ENCODE measurements around the gene DLGAP1. TPM values are rescaled to one million over a fixed set of nuclear protein-coding genes. Genes with fewer than 3 reads are reported as not detected.
A peak's percentile ranks its signal among the peaks of the same experiment; 100 is the strongest.

DLGAP1 gene
- total and polyA plus RNA-seq, 3 donors from 2014 or later, result 18.6 to 93.8 (median 69.1) TPM

GRCh38 chr18:4125224-4125623, 329.9 kb downstream of the DLGAP1 start:
- Histone ChIP-seq H3K4me1 (no peaks in the 10 kb centered on the region), H3K27me3 (no peaks in the 10 kb centered on the region), H3K9me3 (no peaks in the 10 kb centered on the region), H3K27ac (no peak overlapping the region), H3K4me3 (no peak overlapping the region), H3K36me3 (ENCODE audit: low read depth, missing control alignments) (no peaks in the 10 kb centered on the region)
- intact Hi-C loops (cut with DNase I; ENCODE audit: low total_unique reads), result no loop called here
- no peak for DNase-seq
- no peak for TF ChIP-seq POLR2A (IDR thresholded peaks at IDR 0.05)
- no peak for TF ChIP-seq CTCF (IDR thresholded peaks at IDR 0.05)

- no peaks in the 10 kb centered on the region for H3K36me3 ChIP-seq (ENCODE audit: low read depth, missing control alignments)
- H3K4me3 ChIP-seq, result no peak overlapping the region
- no peak overlapping the region for H3K27ac ChIP-seq
- no peaks in the 10 kb centered on the region for H3K9me3 ChIP-seq
- intact Hi-C loops (cut with DNase I; ENCODE audit: low total_unique reads), result no loop called here
- no peaks in the 10 kb centered on the region for H3K27me3 ChIP-seq
- 53 to 69% methylated on average over 1 of the region's 1 CpG for WGBS, 2 donors
- no peaks in the 10 kb centered on the region for H3K4me1 ChIP-seq
- no peak for DNase-seq
- TF ChIP-seq CTCF (IDR thresholded peaks at IDR 0.05) (peak in 1 of 3 experiments; percentile 9), POLR2A (IDR thresholded peaks at IDR 0.05) (no peak)
These were observed 335.3 kb downstream of the DLGAP1 start for GRCh38 chr18:4119813-4120212.

- DNase-seq, result no peak
- H3K36me3 ChIP-seq (ENCODE audit: low read depth, missing control alignments), result no peaks in the 10 kb centered on the region
- H3K4me3 ChIP-seq, result no peak overlapping the region
- 62 to 73% methylated on average over 7 of the region's 7 CpGs for WGBS, 2 donors
- no peaks in the 10 kb centered on the region for H3K27me3 ChIP-seq
- TF ChIP-seq POLR2A (IDR thresholded peaks at IDR 0.05) (no peak), CTCF (IDR thresholded peaks at IDR 0.05) (no peak)
- intact Hi-C loops (cut with DNase I; ENCODE audit: low total_unique reads), result no loop called here
- no peaks in the 10 kb centered on the region for H3K9me3 ChIP-seq
- no peak overlapping the region for H3K27ac ChIP-seq
- H3K4me1 ChIP-seq, result no peaks in the 10 kb centered on the region
These were observed 335.9 kb downstream of the DLGAP1 start for GRCh38 chr18:4119127-4119648.

- no peak for TF ChIP-seq POLR2A (IDR thresholded peaks at IDR 0.05)
- TF ChIP-seq CTCF (IDR thresholded peaks at IDR 0.05), result no peak
These were observed 347.1 kb downstream of the DLGAP1 start for GRCh38 chr18:4108016-4108415.

GRCh38 chr18:4107049-4107467, 348.0 kb downstream of the DLGAP1 start:
- Histone ChIP-seq H3K4me3 (no peak overlapping the region), H3K27ac (no peak overlapping the region), H3K4me1 (no peaks in the 10 kb centered on the region), H3K27me3 (no peaks in the 10 kb centered on the region), H3K36me3 (ENCODE audit: low read depth, missing control alignments) (no peaks in the 10 kb centered on the region), H3K9me3 (no peaks in the 10 kb centered on the region)
- no peak for TF ChIP-seq POLR2A (IDR thresholded peaks at IDR 0.05)
- TF ChIP-seq CTCF (IDR thresholded peaks at IDR 0.05), result no peak
- 63 to 70% methylated on average over 12 of the region's 12 CpGs for WGBS, 2 donors
- DNase-seq, result no peak
- intact Hi-C loops (cut with DNase I; ENCODE audit: low total_unique reads), result no loop called here

More at GRCh38 chr18:4108016-4108415, 347.1 kb downstream of the DLGAP1 start:
- H3K36me3 ChIP-seq (ENCODE audit: low read depth, missing control alignments), result no peaks in the 10 kb centered on the region
- 0 to 67% methylated on average over 1 of the region's 1 CpG for WGBS, 2 donors
- no peaks in the 10 kb centered on the region for H3K4me1 ChIP-seq
- H3K4me3 ChIP-seq, result no peak overlapping the region
- no peaks in the 10 kb centered on the region for H3K27me3 ChIP-seq
- H3K9me3 ChIP-seq, result no peaks in the 10 kb centered on the region
- intact Hi-C loops (cut with DNase I; ENCODE audit: low total_unique reads), result no loop called here
- DNase-seq, result no peak
- H3K27ac ChIP-seq, result no peak overlapping the region

All from testis (tissue), 3 donors.